GM23338 (cell line): Measurements from ENCODE around the gene ACOX3. TPM values are rescaled to one million over a fixed set of nuclear protein-coding genes. Genes with fewer than 3 reads are reported as not detected.

Experiments
- ATAC-seq: fragments of 200-7000 bp; cut with Tn5 transposase; 3 replicates; pipeline ENCODE4 v1.9.1; 2020
- DNase-seq: peaks from one replicate; pipeline ENCODE4 v3.0.0-alpha.2; 2015; ENCODE audit warnings: low spot score
- H2AFZ ChIP-seq: fragments of 200-600 bp; sonication (generic); 2 replicates; pipeline ENCODE4 v1.8.0; 2016; ENCODE audit warnings: antibody characterized with exemption, mild to moderate bottlenecking, moderate library complexity
- H3F3A ChIP-seq: fragments of 200-600 bp; sonication (generic); replicated peaks from 2 replicates; pipeline ENCODE4 v1.8.0; 2017; ENCODE audit warnings: antibody characterized with exemption, mixed run types, low read depth
- H3K27ac ChIP-seq: fragments of 200-600 bp; sonication (generic); 2 replicates; pipeline ENCODE4 v1.6.1; 2016; ENCODE audit warnings: low read depth
- H3K27me3 ChIP-seq: fragments of 200-600 bp; sonication (generic); 2 replicates; pipeline ENCODE4 v1.8.0; 2016; ENCODE audit warnings: mild to moderate bottlenecking, mixed run types, moderate library complexity; ENCODE audit not compliant: insufficient read depth
- H3K36me3 ChIP-seq: fragments of 200-600 bp; sonication (generic); 2 replicates; pipeline ENCODE4 v1.8.0; 2016; ENCODE audit warnings: mild to moderate bottlenecking; ENCODE audit not compliant: insufficient read depth
- H3K4me1 ChIP-seq: fragments of 200-600 bp; sonication (generic); 2 replicates; pipeline ENCODE4 v1.8.0; 2016; ENCODE audit warnings: mild to moderate bottlenecking, moderate library complexity; ENCODE audit not compliant: insufficient read depth
- H3K4me2 ChIP-seq: fragments of 200-600 bp; sonication (generic); 2 replicates; pipeline ENCODE4 v1.7.1; 2017; ENCODE audit warnings: mixed run types
- H3K4me3 ChIP-seq: fragments of 200-600 bp; sonication (generic); 2 replicates; pipeline ENCODE4 v1.6.1; 2016; ENCODE audit warnings: mixed run types
- H3K79me2 ChIP-seq: fragments of 200-600 bp; sonication (generic); replicated peaks from 2 replicates; pipeline ENCODE4 v1.8.0; 2017; ENCODE audit warnings: mild to moderate bottlenecking; ENCODE audit not compliant: insufficient read depth
- H3K9me2 ChIP-seq: fragments of 200-600 bp; sonication (generic); 2 replicates; pipeline ENCODE4 v1.8.0; 2017; ENCODE audit not compliant: insufficient read depth
- H4K20me1 ChIP-seq: fragments of 200-600 bp; sonication (generic); replicated peaks from 2 replicates; pipeline ENCODE4 v1.8.0; 2017; ENCODE audit warnings: mild to moderate bottlenecking; ENCODE audit not compliant: insufficient read depth
- H3K27ac Mint-ChIP-seq: 2 replicates; pipeline ENCODE4 v1.8.0; 2020; ENCODE audit warnings: inconsistent platforms, mild to moderate bottlenecking, moderate library complexity, mixed read lengths
- H3K27me3 Mint-ChIP-seq: 3 replicates; pipeline ENCODE4 v1.8.0; 2022; ENCODE audit warnings: low read depth, mild to moderate bottlenecking, moderate library complexity, mixed read lengths, inconsistent platforms; ENCODE audit not compliant: insufficient read depth, poor library complexity
- H3K36me3 Mint-ChIP-seq: 3 replicates; pipeline ENCODE4 v1.8.0; 2021; ENCODE audit warnings: low read depth, mild to moderate bottlenecking, inconsistent platforms, moderate library complexity, mixed read lengths
- H3K4me1 Mint-ChIP-seq: 3 replicates; pipeline ENCODE4 v1.8.0; 2020; ENCODE audit warnings: mild to moderate bottlenecking, inconsistent platforms, mixed read lengths
- H3K4me3 Mint-ChIP-seq: 3 replicates; pipeline ENCODE4 v1.8.0; 2021; ENCODE audit warnings: moderate library complexity, mild to moderate bottlenecking, inconsistent platforms, mixed read lengths
- H3K9me3 Mint-ChIP-seq: 3 replicates; pipeline ENCODE4 v1.8.0; 2020; ENCODE audit warnings: moderate library complexity, mild to moderate bottlenecking, inconsistent platforms, mixed read lengths
- CREB1 ChIP-seq: fragments of 250-450 bp; sonication (Bioruptor Pico); IDR thresholded peaks from 2 replicates; pipeline ENCODE4 v1.5.0; 2020; ENCODE audit warnings: low read depth, mild to moderate bottlenecking, moderate library complexity
- ETS1 ChIP-seq: IDR thresholded peaks from 2 replicates; pipeline ENCODE4 v1.6.1; 2016; ENCODE audit warnings: antibody characterized with exemption
- EZH2 ChIP-seq: fragments of 200-600 bp; sonication (generic); IDR thresholded peaks from one replicate; pipeline ENCODE4 v1.8.0; 2017; ENCODE audit warnings: antibody characterized with exemption, mild to moderate bottlenecking, low read depth; ENCODE audit not compliant: unreplicated experiment
- EZH2phosphoT487 ChIP-seq: fragments of 200-600 bp; sonication (generic); IDR thresholded peaks from one replicate; pipeline ENCODE4 v1.8.1; 2018; ENCODE audit warnings: antibody characterized with exemption; ENCODE audit not compliant: unreplicated experiment
- JUNB ChIP-seq: IDR thresholded peaks from one replicate; pipeline ENCODE4 v1.6.1; 2016; ENCODE audit warnings: antibody characterized with exemption; ENCODE audit not compliant: unreplicated experiment
- NANOG ChIP-seq: IDR thresholded peaks from 2 replicates; pipeline ENCODE4 v1.6.1; 2016; ENCODE audit warnings: antibody characterized with exemption, borderline replicate concordance
- POLR2AphosphoS5 ChIP-seq: IDR thresholded peaks from 2 replicates; pipeline ENCODE4 v1.6.1; 2016; ENCODE audit warnings: antibody characterized with exemption, low read depth
- STAT1 ChIP-seq: IDR thresholded peaks from one replicate; pipeline ENCODE4 v1.6.1; 2016; ENCODE audit warnings: antibody characterized with exemption; ENCODE audit not compliant: unreplicated experiment
- ZNF114 ChIP-seq: fragments of 250-450 bp; sonication (Bioruptor Pico); IDR thresholded peaks from 2 replicates; pipeline ENCODE4 v1.5.0; 2020; ENCODE audit warnings: mild to moderate bottlenecking, moderate library complexity
- polyA plus RNA-seq: library from polyadenylated mRNA; unstranded; fragments of >200 nt; fragmentation: Nextera tagmentation; extraction: Ambion mirVana; gene quantifications from 2 replicates; pipeline ENCODE4 v1.2.1, GENCODE V29; 2016
- total RNA-seq: library from RNA; depleted of rRNA; stranded (reverse); fragments of >200 nt; shearing (Covaris generic); gene quantifications from 2 replicates; pipeline ENCODE4 v1.2.3, GENCODE V29; 2014
- TF ChIP-seq, protein P1 (sequence below), 2 experiments: fragments of 200-600 bp in 1 of 2; sonication (generic) in 1 of 2; conservative IDR thresholded peaks; 2 replicates each; pipeline versions ENCODE4 v1.5.1 to v1.6.1; 2016 to 2017; ENCODE audit warnings: antibody characterized with exemption in 2 of 2, low read depth in 2 of 2, mild to moderate bottlenecking in 2 of 2, moderate library complexity in 1 of 2
- TF ChIP-seq, protein P2 (sequence below): IDR thresholded peaks from one replicate; pipeline ENCODE4 v1.6.1; 2018; ENCODE audit warnings: antibody characterized with exemption; ENCODE audit not compliant: unreplicated experiment

ACOX3 gene
- total and polyA plus RNA-seq, 2 experiments from 2014 or later: 6.4 to 17.2 TPM

GRCh38 chr4:8350352-8350751 lies 90.2 kb downstream of the ACOX3 start:
- no peak overlapping the region for H3K4me3 Mint-ChIP-seq

GRCh38 chr4:8349664-8350236 lies 90.8 kb downstream of the ACOX3 start:
- Histone ChIP-seq H3F3A (no peaks in the 10 kb centered on the region), H3K27ac (no peak overlapping the region), H3K4me2 (no peak overlapping the region), H3K4me3 (no peak overlapping the region), H3K4me1 (no peaks in the 10 kb centered on the region; the same call in 1 of the 2 replicates), H2AFZ (no peak overlapping the region), H3K79me2 (no peaks in the 10 kb centered on the region), H3K9me2 (peaks cover 4% of the 10 kb centered on the region; the same call in 1 of the 2 replicates), H3K27me3 (no peaks in the 10 kb centered on the region), H4K20me1 (no peaks in the 10 kb centered on the region), H3K36me3 (no peaks in the 10 kb centered on the region)
- ATAC-seq (no peak), DNase-seq (no peak)
- peaks cover 22% of the 10 kb centered on the region for H3K27me3 Mint-ChIP-seq
- no peak overlapping the region for H3K4me3 Mint-ChIP-seq
- H3K9me3 Mint-ChIP-seq: 0 out of 3 replicates have a peak, but pooled peaks cover 2% of the 10 kb centered on the region
- no peak overlapping the region for H3K27ac Mint-ChIP-seq
- peaks cover 2% of the 10 kb centered on the region; the same call in 1 of the 3 replicates for H3K36me3 Mint-ChIP-seq
- H3K4me1 Mint-ChIP-seq: peaks cover 24% of the 10 kb centered on the region
- TF ChIP-seq JUNB: no peak
- TF ChIP-seq, protein P1, sequence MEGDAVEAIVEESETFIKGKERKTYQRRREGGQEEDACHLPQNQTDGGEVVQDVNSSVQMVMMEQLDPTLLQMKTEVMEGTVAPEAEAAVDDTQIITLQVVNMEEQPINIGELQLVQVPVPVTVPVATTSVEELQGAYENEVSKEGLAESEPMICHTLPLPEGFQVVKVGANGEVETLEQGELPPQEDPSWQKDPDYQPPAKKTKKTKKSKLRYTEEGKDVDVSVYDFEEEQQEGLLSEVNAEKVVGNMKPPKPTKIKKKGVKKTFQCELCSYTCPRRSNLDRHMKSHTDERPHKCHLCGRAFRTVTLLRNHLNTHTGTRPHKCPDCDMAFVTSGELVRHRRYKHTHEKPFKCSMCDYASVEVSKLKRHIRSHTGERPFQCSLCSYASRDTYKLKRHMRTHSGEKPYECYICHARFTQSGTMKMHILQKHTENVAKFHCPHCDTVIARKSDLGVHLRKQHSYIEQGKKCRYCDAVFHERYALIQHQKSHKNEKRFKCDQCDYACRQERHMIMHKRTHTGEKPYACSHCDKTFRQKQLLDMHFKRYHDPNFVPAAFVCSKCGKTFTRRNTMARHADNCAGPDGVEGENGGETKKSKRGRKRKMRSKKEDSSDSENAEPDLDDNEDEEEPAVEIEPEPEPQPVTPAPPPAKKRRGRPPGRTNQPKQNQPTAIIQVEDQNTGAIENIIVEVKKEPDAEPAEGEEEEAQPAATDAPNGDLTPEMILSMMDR (conservative IDR thresholded peaks at IDR 0.05; ENCODE audit: low read depth in 2 of 2): no peak
- no peak for TF ChIP-seq EZH2
- TF ChIP-seq NANOG: no peak
- TF ChIP-seq, protein P2, sequence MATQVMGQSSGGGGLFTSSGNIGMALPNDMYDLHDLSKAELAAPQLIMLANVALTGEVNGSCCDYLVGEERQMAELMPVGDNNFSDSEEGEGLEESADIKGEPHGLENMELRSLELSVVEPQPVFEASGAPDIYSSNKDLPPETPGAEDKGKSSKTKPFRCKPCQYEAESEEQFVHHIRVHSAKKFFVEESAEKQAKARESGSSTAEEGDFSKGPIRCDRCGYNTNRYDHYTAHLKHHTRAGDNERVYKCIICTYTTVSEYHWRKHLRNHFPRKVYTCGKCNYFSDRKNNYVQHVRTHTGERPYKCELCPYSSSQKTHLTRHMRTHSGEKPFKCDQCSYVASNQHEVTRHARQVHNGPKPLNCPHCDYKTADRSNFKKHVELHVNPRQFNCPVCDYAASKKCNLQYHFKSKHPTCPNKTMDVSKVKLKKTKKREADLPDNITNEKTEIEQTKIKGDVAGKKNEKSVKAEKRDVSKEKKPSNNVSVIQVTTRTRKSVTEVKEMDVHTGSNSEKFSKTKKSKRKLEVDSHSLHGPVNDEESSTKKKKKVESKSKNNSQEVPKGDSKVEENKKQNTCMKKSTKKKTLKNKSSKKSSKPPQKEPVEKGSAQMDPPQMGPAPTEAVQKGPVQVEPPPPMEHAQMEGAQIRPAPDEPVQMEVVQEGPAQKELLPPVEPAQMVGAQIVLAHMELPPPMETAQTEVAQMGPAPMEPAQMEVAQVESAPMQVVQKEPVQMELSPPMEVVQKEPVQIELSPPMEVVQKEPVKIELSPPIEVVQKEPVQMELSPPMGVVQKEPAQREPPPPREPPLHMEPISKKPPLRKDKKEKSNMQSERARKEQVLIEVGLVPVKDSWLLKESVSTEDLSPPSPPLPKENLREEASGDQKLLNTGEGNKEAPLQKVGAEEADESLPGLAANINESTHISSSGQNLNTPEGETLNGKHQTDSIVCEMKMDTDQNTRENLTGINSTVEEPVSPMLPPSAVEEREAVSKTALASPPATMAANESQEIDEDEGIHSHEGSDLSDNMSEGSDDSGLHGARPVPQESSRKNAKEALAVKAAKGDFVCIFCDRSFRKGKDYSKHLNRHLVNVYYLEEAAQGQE: no peak
- no peak for TF ChIP-seq STAT1
- no peak for TF ChIP-seq EZH2phosphoT487
- no peak for TF ChIP-seq ZNF114 (CRISPR knock-in tag)

More at GRCh38 chr4:8350352-8350751, 90.2 kb downstream of the ACOX3 start:
- no peaks in the 10 kb centered on the region; the same call in 1 of the 2 replicates for H3K4me1 ChIP-seq
- ATAC-seq: no peak
- H3K4me1 Mint-ChIP-seq: peaks cover 28% of the 10 kb centered on the region
- TF ChIP-seq, protein P1 (conservative IDR thresholded peaks at IDR 0.05; ENCODE audit: low read depth in 2 of 2): no peak
- TF ChIP-seq EZH2 (no peak), EZH2phosphoT487 (no peak), ETS1 (no peak), POLR2AphosphoS5 (no peak), JUNB (no peak), ZNF114 (CRISPR knock-in tag) (no peak), CREB1 (CRISPR knock-in tag) (no peak), STAT1 (no peak), NANOG (no peak)
- H3K9me2 ChIP-seq: peaks cover 4% of the 10 kb centered on the region; the same call in 1 of the 2 replicates
- H2AFZ ChIP-seq: no peak overlapping the region
- H3K27ac Mint-ChIP-seq: no peak overlapping the region
- H3K36me3 ChIP-seq: no peaks in the 10 kb centered on the region
- H3K27ac ChIP-seq: no peak overlapping the region
- no peaks in the 10 kb centered on the region for H4K20me1 ChIP-seq
- no peaks in the 10 kb centered on the region for H3K27me3 ChIP-seq
- no peaks in the 10 kb centered on the region for H3F3A ChIP-seq
- peaks cover 20% of the 10 kb centered on the region for H3K27me3 Mint-ChIP-seq
- H3K79me2 ChIP-seq: no peaks in the 10 kb centered on the region
- no peak overlapping the region for H3K4me2 ChIP-seq
- no peak overlapping the region for H3K4me3 ChIP-seq
- peaks cover 2% of the 10 kb centered on the region; the same call in 1 of the 3 replicates for H3K36me3 Mint-ChIP-seq
- 0 out of 3 replicates have a peak, but pooled peaks cover 2% of the 10 kb centered on the region for H3K9me3 Mint-ChIP-seq
- no peak for DNase-seq
